Heart right ventricle (tissue), 16 donors: Measurements from ENCODE around the gene CLTB. TPM values are rescaled to one million over a fixed set of nuclear protein-coding genes. Genes with fewer than 3 reads are reported as not detected.

Experiments used
- ATAC-seq, 8 donors: fragments of 200-7000 bp; cut with Tn5 transposase; one replicate each; pipeline ENCODE4 v1.9.1; 2020; ENCODE audit warnings: mild to moderate bottlenecking in 8 of 8, moderate library complexity in 8 of 8, moderate number of reproducible peaks in 1 of 8
- DNase-seq, 2 donors: peaks; one replicate each; pipeline ENCODE4 v3.0.0-alpha.2; 2020
- H3K27ac ChIP-seq, 10 donors: fragments of 200-600 bp; sonication (generic) in 2 of 10; one replicate each; pipeline versions ENCODE4 v1.5.0 to v1.8.0; 2020 to 2022; ENCODE audit warnings: mild to moderate bottlenecking in 3 of 10
- H3K27me3 ChIP-seq, 7 donors: fragments of 200-600 bp; one replicate each; pipeline ENCODE4 v1.8.0; 2021 to 2022; ENCODE audit warnings: mild to moderate bottlenecking in 2 of 7
- H3K36me3 ChIP-seq, 9 donors: fragments of 200-600 bp; sonication (generic) in 1 of 9; one replicate each; pipeline versions ENCODE4 v1.5.0 to v1.8.0; 2020 to 2022; ENCODE audit warnings: mild to moderate bottlenecking in 2 of 9
- H3K4me1 ChIP-seq, 9 donors: fragments of 200-600 bp; sonication (generic) in 1 of 9; one replicate each; pipeline versions ENCODE4 v1.5.0 to v1.8.0; 2020 to 2022; ENCODE audit warnings: mild to moderate bottlenecking in 4 of 9
- H3K4me3 ChIP-seq, 10 donors: fragments of 200-600 bp; sonication (generic) in 2 of 10; one replicate each; pipeline versions ENCODE4 v1.5.0 to v1.8.0; 2020 to 2022; ENCODE audit warnings: mild to moderate bottlenecking in 7 of 10, moderate library complexity in 2 of 10
- H3K9me3 ChIP-seq, 11 donors: fragments of 200-600 bp in 10 of 11; sonication (generic) in 2 of 11; one replicate each; pipeline versions ENCODE4 v1.5.0 to v1.8.0; 2013 to 2022; ENCODE audit warnings: mild to moderate bottlenecking in 2 of 11, control low read depth in 1 of 11, moderate library complexity in 1 of 11
- CTCF ChIP-seq, 9 donors: fragments of 200-600 bp; sonication (generic) in 2 of 9; IDR thresholded peaks; one replicate each; pipeline versions ENCODE4 v1.5.0 to v1.8.0; 2021 to 2022; ENCODE audit warnings: antibody characterized with exemption in 9 of 9, mild to moderate bottlenecking in 5 of 9, moderate library complexity in 1 of 9
- WGBS, 2 donors: extraction: QIAGEN DNeasy Blood & Tissue Kit; methylation state at CpG; one replicate each; pipeline ENCODE4 v1.1.7; 2013; ENCODE audit warnings: inconsistent platforms in 1 of 2; 5-methylcytosine and 5-hydroxymethylcytosine counted together
- intact Hi-C, 10 donors: fragments of 100-400 bp; cut with DNase I; formaldehyde crosslinking; loops; one replicate each; pipeline versions ENCODE4 v1.11.1 to v1.14.2; 2022
- polyA plus RNA-seq, 2 donors: library from polyadenylated mRNA; stranded (reverse); fragments of 200-250 nt; gene quantifications; one replicate each; pipeline ENCODE4 v1.2.3, GENCODE V29; 2013
- total RNA-seq, 10 donors: library from RNA; stranded (reverse); fragmentation: NEBNext Ultra II Directional in 3 of 10; extraction: Animal tissue kit (Norgen Biotek cat#: 25700) in 3 of 10; gene quantifications; one replicate each; pipeline versions ENCODE4 v1.2.1 to v1.2.4, GENCODE V29; 2021 to 2023
- donor health status: Arrhythmogenic right ventricular cardiomyopathy.
- donor health status: ischemic (EF 13 %, LVEDD 7.1; RV severe dilation, severe dysfunction).
- donor health status: healthy with polysubstance abuse.
- donor health status: DM: no; HTN: yes; CAD: no.
- donor health status: DM: no; HTN: no; CAD: no.
- donor health status: ischemic (EF 25% LVEDD 6.9; RV normal size, moderate dysfunction).
- donor health status: ischemic (EF 25% LVEDD 5.7; RV mildly dilated, moderate dysfunction).
- donor health status: healthy.
- donor health status: DM: yes; HTN: yes; CAD: no.
- donor health status: Ischemic cardiomyopathy.
- donor health status: ischemic (EF 35%, LVEDD 5.7; RV mildly dilated, moderate dysfunction).
- donor health status: nonischemic (EF 11% LVEDD 7.7; RV severe dilation, severe dysfunction).
- donor health status: DM: yes; HTN: yes; CAD: no.
- donor health status: PGD.
- donor health status: ischemic (EF 29% LVEDD 5.4; RV normal size, mild dysfunction).
- donor health status: nonischemic (EF 23%, LVEDD 6.1; RV moderate dilation, normal function).

The CLTB gene
- total and polyA plus RNA-seq, 12 donors, result 192 to 569 (median 229) TPM

DNA sequence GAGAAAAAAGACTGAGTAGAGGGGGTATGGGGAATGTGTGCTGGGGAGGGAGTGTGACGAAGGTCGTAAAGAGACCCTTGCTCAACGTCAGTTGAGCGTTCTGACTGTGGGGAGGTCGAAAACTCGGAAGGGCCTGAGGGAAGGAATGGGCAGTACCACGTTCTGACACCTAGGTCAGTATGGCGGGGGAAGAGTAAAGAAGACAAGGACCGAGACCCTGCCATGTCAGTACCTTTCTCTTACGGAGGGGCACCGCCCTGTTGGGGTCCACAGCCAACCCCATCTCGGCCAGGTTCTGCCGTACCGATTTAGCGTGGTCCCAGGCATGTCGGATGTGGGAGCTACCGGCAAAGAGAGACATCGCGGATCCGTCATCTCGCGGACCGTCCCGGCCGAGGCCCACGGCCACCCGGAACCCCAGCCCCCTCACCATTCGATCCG, 28.3 kb downstream of the CLTB start:
- H3K9me3 ChIP-seq, result no peaks in the 10 kb centered on the region

GRCh38 chr5:176387384-176387925, 28.9 kb downstream of the CLTB start:
- DNase-seq (no peak), ATAC-seq (no peak)
- intact Hi-C loops, result loop anchor here in 1 of 10 donors (10.0 kb wide), 1 partner anchor 147 kb away; the partner anchor contains the start of gene RNF44
- peak overlapping the region in 6 of 10 donors; percentile 93 to 99 (median 96) for H3K27ac ChIP-seq
- peak overlapping the region; percentile 52 to 99 (median 78) for H3K4me3 ChIP-seq
- H3K36me3 ChIP-seq, result peaks cover 0 to 65% (median 44%) of the 10 kb centered on the region in 9 donors
- TF ChIP-seq CTCF (IDR thresholded peaks at IDR 0.05), result no peak
- 44% methylated on average over 8 of the region's 8 CpGs for WGBS, 2 donors
- no peaks in the 10 kb centered on the region for H3K9me3 ChIP-seq
- peaks cover 6 to 42% (median 27%) of the 10 kb centered on the region in 9 donors for H3K4me1 ChIP-seq
- H3K27me3 ChIP-seq, result no peaks in the 10 kb centered on the region

More for the DNA sequence above, 28.3 kb downstream of the CLTB start:
- peak overlapping the region; percentile 52 to 99 (median 78) for H3K4me3 ChIP-seq
- H3K27me3 ChIP-seq, result no peaks in the 10 kb centered on the region
- peak in 3 of 8 donors; percentile 0 to 8 (median 0) for ATAC-seq
- intact Hi-C loops, result loop anchor here in 1 of 10 donors (2.0 to 10.0 kb wide), 3 partner anchors 27 to 147 kb away; partner anchors contain the start of genes CLTB, KIAA1191 and RNF44
- peaks cover 0 to 65% (median 48%) of the 10 kb centered on the region in 9 donors for H3K36me3 ChIP-seq
- H3K27ac ChIP-seq, result peak overlapping the region in 9 of 10 donors; percentile 91 to 99 (median 96)
- DNase-seq, result no peak
- TF ChIP-seq CTCF (IDR thresholded peaks at IDR 0.05), result no peak
- WGBS, 2 donors, result 0 to 1% methylated on average over 29 of the region's 29 CpGs
- H3K4me1 ChIP-seq, result peaks cover 6 to 39% (median 27%) of the 10 kb centered on the region in 9 donors

- intact Hi-C loops, result loop anchor here in 1 of 10 donors (10.0 kb wide), 1 partner anchor 148 kb away; the partner anchor contains the start of gene RNF44
- Histone ChIP-seq H3K9me3 (no peaks in the 10 kb centered on the region), H3K4me1 (peaks cover 6 to 51% (median 33%) of the 10 kb centered on the region in 9 donors), H3K27me3 (no peaks in the 10 kb centered on the region), H3K4me3 (no peak overlapping the region), H3K27ac (no peak overlapping the region), H3K36me3 (peaks cover 0 to 65% (median 40%) of the 10 kb centered on the region in 9 donors)
- 68 to 76% methylated on average over 1 of the region's 1 CpG for WGBS, 2 donors
- TF ChIP-seq CTCF (IDR thresholded peaks at IDR 0.05), result no peak
- DNase-seq (no peak), ATAC-seq (no peak)
Observed at GRCh38 chr5:176386491-176386890, 29.8 kb downstream of the CLTB start.

DNA sequence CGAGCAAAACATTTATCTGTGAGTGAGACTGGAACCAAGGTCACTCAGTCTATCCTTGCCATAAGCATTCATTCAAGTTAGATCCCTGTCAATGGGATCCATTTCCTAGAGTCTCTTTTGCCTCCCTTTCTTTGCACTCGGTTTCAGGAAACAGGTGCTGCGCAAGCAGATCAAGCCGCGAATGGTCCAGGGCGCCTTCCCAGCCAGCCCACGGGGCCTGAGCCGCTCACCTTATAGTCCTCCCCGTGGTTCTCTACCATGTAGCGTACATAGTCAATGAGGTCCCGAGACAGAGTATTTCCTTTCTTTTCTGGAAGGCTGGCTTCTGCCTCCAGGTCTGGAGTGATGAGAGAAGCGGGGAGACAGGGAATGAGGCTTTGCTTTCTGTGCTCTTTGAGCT, 31.3 kb downstream of the CLTB start:
- ATAC-seq (no peak), DNase-seq (no peak)
- TF ChIP-seq CTCF (IDR thresholded peaks at IDR 0.05), result no peak
- no peak overlapping the region for H3K4me3 ChIP-seq
- no peaks in the 10 kb centered on the region for H3K9me3 ChIP-seq
- 84 to 91% methylated on average over 12 of the region's 12 CpGs for WGBS, 2 donors
- peaks cover 0 to 64% (median 29%) of the 10 kb centered on the region in 9 donors for H3K36me3 ChIP-seq
- H3K27ac ChIP-seq, result no peak overlapping the region
- H3K4me1 ChIP-seq, result peaks cover 6 to 45% (median 30%) of the 10 kb centered on the region in 9 donors
- no peaks in the 10 kb centered on the region for H3K27me3 ChIP-seq
- intact Hi-C loops, result loop anchor here in 1 of 10 donors (10.0 kb wide), 1 partner anchor 150 kb away; the partner anchor contains the start of gene RNF44
